HG02763 (cell line): Measurements from ENCODE around the gene ELL2.
A peak's percentile ranks its signal among the peaks of the same experiment; 100 is the strongest.

Experiments
- ATAC-seq: cut with Tn5 transposase; IDR thresholded peaks from one replicate; pipeline ENCODE4 v1.9.1; 2021; ENCODE audit warnings: mild to moderate bottlenecking, moderate library complexity; ENCODE audit not compliant: unreplicated experiment

The ELL2 gene

DNA sequence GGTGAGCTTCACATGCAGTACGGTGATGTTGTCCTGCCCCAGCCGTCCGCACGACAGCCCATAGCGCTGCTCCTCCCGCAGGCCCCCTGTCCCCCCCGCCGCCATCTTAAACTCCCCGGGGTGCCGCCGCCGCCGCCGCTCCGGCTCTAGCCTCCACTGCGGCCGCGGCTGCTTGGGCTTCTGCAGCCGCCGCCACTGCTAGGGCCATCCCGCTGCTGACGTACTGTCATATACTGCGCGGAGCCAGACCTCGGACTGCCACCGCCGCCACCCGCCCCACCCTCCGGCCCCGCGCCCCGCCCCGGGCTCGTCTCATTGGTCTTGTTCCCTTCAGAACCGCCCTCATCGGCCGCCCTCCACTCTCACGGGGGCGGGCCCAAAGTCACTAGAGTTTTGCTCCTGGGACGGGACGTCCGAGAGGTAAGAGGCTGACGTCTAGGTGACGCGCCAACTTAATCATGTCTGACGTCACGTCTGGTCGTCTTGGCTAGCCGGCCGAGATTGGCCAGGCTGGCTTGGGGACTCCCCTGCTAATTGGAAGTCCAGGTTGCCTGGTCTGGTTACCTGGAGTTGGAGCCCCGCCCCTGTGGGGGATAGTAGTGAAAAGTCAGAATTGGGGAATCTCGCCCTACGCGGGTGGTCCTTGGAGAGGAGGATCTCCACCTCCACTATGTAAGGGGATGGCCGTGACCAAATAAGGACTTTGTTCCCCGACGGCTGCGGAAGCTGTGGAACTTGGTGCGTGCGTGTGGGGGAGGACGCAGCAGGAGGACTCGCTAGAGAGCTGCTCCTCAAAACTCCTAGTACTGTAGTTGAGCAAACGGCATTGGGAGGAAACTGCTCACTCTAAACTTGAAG lies at the start of gene ELL2:
ELL2 (minus strand) TSS at position 235 of the 858 bp plus-strand sequence; CDS start at position 105, 130 bp downstream.
- ATAC-seq: peak; percentile 88

DNA sequence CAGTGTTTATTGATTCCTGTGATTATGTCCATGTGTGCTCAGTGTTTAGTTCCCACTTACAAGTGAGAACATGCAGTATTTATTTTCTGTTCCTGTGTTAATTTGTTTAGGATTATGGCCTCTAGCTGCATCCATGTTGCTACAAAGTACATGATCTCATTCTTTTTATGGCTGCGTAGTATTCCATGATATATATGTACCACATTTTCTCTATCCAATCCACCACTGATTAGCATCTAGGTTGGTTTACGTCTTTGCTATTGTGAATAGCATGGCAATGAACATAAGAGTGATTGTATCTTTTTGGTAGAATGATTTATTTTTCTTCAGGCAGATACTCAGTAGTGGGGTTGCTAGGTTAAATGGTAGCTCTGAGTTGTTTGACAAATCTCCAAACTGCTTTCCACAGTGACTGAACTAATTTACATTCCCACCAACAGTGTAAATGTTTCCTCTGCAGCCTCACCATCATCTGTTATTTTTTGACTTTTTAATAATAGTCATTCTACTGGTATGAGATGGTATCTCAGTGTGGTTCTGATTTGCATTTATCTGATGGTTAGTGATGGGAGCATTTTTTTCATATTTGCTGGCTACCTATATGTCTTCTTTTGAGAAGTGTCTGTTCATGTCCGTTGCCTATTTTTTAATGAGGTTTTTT lies 47.5 kb upstream of the ELL2 start:
- ATAC-seq: no peak

GRCh38 chr5:96008487-96008886 lies 46.8 kb upstream of the ELL2 start:
- no peak for ATAC-seq

DNA sequence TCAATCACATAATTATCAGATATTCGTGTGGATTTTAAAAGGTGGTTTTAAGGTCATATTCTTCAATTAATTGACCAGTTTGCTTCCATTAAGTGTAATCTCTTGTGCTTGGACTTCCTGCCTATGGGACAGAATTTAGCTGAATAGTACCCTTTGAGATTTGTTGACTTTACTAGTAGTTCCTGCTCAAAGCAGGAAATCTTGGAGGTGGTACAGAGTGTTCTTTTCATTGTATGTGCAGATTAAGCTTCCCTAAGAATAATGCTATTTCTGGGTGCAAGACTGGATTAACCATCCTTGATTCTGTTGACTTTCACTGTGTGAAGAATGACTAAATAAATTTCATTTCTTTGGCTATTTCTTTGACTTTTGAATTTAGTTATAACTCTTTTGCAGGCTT lies 45.4 kb upstream of the ELL2 start:
- no peak for ATAC-seq

GRCh38 chr5:96006291-96006690 lies 44.6 kb upstream of the ELL2 start:
- ATAC-seq: no peak

GRCh38 chr5:96004754-96005153 lies 43.1 kb upstream of the ELL2 start:
- no peak for ATAC-seq

- ATAC-seq: no peak
Observed at GRCh38 chr5:96004087-96004486, 42.4 kb upstream of the ELL2 start.

DNA sequence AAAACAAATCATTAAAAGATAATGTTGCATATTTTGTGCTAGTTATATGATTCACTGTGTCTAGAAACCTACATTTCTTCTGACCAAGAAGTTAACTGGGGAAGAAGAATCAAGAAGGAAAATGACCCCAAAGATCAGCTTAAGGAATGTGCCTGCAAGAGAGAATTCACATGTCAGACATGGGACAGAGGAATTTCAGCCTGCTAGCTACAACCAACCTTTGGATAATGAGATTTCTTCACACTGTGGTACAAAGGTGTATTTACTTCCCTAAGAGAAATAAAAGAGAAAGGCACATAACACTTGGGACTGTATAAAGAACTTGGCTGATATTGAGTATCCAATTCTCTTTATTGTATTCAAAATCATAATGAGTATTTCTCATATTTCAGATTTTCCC lies 39.6 kb upstream of the ELL2 start:
- no peak for ATAC-seq

- no peak for ATAC-seq
Observed at GRCh38 chr5:96000308-96000707, 38.7 kb upstream of the ELL2 start.

DNA sequence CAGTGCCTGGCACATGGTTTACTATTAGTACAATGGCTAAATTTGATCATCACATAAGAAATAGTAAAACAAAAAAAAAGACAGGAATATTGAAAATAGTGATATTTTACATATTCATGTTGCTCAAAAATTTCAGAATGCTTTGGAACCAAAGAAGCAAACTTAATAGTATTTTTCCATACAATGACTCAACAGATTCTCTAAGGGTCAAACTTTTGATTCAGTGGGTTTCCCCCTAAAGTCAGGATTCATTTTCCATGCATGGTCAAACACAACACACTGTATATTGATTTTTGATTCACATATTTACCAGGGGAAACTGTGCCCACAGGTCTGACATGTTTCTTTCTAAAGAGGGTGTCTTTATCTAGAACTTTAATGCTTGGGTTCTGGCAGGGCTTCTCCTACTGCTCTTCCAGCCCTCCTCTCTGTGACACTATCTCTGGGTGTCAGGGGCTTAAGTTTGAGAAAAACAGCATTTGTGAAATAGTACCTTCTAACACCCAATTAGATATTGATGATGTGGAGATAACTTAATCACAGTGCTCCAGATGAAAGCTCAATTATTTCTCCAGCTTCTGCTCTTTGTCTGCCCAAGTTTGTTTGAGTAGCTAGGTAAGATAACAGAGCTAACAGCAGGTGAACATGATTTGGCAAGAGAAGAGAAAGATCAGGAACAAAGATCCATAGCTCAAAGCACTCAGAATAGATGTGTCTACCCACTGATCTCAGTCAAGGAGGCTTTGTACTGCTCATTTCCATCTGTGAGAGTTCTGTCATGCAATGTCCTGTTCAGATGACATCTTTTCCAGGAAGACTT lies 35.5 kb upstream of the ELL2 start:
- ATAC-seq: no peak

- no peak for ATAC-seq
Observed at GRCh38 chr5:95995962-95996489, 34.4 kb upstream of the ELL2 start.

DNA sequence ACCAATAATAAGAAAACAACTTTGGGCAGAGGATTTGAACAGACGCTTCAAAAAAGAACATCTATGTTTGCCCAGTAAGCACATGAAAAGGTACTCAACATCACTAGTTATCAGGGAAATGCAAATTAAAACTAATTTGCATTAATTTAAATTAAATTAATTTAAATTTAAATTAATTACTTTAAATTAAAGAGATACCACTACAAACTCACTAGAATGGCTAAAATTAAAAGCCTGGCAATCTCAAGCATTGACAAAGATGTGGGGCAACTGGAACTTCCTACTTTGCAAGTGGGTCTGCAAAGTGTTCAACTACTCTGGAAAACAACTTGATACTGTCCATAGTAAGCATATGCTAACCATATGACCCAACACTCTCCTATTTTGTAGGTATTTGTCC lies 32.1 kb upstream of the ELL2 start:
- ATAC-seq: no peak

GRCh38 chr5:95993266-95993665 lies 31.6 kb upstream of the ELL2 start:
- ATAC-seq: no peak

- no peak for ATAC-seq
Observed at GRCh38 chr5:95989283-95990048, 27.8 kb upstream of the ELL2 start.

DNA sequence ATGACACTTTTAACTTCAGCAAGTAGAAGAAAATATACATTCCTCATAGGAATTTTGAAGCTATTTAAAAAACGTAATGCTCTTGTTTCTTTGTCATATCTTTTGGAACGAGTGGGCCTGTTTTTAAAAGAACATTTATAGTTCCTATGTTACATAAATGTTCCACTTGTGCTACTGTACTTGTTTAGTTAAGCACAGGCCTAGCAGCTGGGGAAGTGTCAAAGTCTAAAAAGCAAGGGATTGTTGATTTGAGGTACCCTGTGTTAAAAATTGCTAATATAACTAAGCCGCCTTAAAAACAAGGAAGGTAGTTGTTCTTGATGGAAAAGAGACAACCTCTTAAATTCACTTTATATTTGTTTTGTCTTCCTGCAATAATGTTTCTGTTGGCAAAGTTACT lies 27.2 kb upstream of the ELL2 start:
- no peak for ATAC-seq

DNA sequence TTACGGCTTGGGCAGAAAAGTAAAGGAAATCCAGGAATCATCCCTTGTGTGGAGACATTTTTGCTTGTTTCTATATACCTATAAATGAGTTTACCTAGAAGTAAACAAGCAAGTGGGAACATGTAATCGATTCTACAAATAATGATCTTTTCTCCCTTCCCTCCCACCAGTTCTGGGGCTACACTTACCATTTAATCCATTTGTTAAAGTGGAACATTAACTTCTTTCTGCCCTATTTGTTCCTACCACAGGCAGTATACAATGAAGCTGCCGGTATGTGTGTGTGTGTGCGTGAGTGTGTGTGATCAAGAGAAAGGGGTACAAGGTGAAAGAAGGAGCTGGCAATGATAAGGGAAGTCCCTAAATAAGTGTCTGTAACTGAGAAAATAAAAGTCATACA lies 26.4 kb upstream of the ELL2 start:
- ATAC-seq: no peak

- ATAC-seq: no peak
Observed at GRCh38 chr5:95986937-95987520, 25.4 kb upstream of the ELL2 start.

- no peak for ATAC-seq
Observed at GRCh38 chr5:95986001-95986400, 24.4 kb upstream of the ELL2 start.

DNA sequence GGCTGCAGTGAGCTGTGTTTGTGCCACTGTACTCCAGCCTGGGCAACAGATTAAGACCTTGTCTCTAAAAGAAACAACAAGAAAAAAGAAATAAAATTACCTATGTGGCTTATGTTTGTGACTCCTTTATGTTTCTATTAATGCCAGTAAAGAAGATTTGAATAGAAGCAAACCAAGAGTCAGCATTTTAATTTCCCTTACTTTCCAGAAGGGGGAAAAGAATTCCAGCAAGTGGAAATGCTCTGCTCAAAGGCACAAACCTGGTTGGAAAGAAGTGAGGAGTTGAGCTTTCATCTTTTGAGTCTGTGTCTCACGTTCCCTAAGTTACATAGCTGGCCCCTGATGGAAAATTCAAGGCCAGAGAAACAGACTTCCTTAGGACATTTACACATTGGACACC lies 23.6 kb upstream of the ELL2 start:
- ATAC-seq: no peak

GRCh38 chr5:95984287-95984938 lies 22.8 kb upstream of the ELL2 start:
- no peak for ATAC-seq
